GM19455 (cell line): ENCODE results near the gene CHCHD6.

Experiments
- ATAC-seq: cut with Tn5 transposase; IDR thresholded peaks from one replicate; pipeline ENCODE4 v1.9.1; 2021; ENCODE audit not compliant: unreplicated experiment

CHCHD6 gene

DNA sequence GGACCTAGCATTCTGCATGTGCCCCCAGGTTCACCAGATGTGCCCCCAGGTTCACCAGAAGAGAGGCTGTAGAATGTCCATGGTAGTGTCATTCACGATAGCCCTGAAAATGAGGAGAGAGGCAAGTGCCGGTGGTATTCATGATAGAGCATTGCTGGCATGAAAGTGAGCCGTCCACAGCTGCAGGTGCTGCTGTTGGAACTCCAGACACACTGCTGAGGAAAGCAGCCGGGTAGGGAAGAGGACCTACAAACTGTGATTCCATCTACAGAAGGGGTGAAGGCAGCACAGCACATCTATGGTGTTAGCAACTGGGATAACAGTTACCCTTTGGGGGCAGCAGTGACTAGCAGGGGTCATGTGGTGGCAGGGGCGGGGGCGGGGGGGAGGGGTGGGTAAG lies 153.9 kb downstream of the CHCHD6 start:
- no peak for ATAC-seq

DNA sequence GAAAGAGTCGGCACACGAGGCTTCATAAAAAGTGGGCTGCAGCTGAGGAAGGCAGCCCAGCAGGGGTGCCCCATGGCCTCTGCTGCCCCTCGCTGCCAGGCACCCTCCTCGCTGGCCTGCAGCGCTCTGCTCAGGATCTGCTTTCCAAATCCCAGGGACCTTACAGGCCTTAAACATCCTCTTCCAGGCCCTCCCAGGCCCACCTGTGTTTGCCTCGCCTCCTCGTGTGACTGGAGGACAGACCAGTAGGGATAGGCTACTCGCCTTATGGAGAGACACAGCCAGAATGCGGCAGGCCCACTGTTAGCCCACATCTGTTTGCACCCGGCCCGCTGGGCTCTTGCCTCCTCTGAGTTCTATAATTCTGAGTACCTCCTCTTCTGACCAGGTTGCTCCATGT lies 154.4 kb downstream of the CHCHD6 start:
- ATAC-seq, result no peak

DNA sequence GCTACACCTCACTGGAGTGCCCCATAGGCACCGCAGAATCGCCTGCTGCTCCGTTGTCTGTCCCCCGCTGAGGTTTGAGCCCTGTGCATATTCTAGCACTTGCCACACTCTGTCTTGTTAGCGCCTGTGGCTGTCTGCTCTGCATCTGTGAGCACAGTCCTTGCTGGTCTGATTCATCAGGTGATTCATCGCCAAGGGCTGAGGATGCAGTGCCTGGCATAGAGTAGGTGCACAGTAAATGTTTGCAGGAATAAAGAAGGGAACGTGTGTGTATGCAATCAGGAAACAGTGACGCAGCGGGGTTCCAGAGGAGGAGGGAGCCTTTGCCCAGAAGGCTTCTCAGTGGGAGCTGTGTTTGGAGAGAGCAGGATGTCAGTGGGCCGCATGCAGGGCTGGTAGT lies 154.8 kb downstream of the CHCHD6 start:
- no peak for ATAC-seq

DNA sequence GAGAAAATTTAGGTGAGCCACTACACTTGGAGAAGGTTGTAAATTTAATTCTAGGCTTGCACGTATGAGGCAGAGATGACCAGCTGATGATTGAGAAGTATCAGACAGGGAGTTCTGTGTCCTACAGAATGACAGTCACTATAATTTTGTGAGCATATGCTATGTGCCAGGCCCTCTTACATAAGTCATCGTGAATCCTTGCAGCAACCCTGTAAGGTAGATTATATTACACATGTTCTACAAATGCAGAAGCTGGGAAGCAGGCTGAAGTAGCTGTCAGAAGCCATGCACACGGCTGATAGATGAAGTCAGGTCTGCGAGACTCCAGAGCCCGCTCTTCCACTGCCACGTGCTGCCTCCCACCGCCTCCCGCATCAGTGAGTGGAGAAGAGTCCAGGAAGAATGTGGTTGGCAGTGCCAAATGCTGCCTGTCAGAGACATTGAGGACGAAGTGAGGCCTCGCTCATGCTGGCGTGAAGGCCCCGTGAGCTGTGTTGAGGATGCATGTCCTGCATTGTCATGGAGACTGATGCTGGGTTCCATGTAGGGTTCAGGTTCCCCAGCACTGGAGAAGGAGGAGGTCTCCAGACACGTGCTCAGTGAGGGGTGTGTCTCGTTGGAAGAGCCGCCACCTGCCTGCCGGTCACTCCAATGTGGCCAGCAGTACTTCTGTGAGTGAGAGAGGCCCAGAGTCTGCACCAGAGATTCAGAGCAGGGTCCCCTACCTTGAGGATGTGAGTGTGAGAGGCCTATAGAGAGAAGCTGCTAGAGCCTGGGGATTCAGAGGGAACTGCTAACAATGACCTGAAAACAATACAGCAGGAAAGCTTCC lies 155.6 kb downstream of the CHCHD6 start:
- no peak for ATAC-seq

DNA sequence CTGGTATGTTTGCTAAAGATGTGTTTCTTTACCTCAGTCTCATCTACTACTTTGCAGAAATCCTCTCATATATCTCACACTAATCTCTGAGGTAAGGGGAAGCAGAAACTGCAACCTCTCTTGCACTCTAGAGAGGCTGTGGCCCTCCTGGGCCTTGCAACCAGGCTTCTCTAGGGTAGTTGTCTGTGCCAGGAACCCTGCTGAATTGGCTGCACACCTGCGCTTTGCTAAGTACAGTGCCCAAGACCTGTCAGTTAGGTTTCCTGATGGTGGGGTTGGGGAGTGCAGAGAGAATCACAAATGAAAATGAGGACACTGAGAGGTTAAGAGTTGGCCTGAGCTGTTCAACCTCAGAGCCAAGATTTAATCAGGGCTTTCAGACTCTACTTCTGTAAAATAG lies 161.7 kb downstream of the CHCHD6 start:
- ATAC-seq, result no peak

DNA sequence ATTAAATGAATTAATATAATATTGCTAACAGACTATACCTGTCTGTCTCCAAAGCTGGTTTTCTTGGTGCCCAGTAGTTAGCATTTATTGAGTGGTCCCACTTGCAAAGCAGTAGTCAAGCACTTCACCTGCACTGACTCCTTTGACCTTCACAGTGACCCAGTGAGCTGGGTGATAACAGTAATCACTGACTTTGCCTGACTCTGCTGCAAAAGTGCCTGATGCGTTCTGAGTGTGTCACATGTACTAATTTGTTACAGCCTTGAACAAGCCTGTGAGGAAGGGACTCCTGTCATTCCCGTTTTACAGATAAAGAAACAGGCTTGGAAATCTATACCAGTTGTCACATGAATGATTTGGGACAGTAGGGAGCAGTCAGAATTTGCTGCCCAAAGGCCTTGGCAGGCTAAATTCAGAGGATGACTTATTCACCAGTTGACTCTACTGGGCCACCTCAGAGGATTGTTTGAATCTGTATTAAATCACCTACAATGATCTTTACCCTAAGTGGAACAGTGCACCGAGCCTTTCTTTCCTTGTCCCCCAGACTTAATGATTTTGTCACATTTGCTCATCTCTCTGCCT lies 162.2 kb downstream of the CHCHD6 start:
- no peak for ATAC-seq

DNA sequence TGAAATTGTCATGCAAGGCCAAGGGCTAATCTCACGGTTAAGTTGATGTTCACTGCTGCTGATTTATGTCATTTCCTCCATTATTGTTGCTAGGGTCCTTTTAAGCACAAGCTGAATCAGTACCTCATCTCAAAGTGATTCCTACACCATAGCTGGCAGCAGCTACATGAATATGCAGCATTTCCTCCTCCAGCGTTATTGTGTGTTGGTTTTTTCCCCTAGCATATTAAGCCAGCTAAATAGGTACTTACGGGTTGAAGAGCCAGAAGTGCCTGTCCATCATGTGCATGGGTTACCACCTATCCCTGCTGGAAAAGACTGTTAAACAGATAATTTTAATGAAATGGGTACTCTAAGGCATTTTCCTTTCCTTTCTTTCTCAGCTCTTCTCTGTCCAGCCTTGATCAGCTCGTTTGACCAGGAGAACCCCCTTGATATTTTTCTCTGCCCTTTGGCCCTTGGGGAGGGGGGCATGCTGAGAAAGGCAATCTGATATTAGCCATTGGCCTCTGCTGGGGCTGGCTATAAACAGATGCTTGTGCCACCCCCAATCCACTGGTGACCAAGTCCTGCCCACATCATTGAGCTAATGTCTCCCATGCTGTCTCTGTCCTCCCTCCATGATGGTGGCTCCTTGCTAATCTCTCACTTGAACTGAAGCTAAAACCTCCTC lies 163.3 kb downstream of the CHCHD6 start:
- no peak for ATAC-seq

DNA sequence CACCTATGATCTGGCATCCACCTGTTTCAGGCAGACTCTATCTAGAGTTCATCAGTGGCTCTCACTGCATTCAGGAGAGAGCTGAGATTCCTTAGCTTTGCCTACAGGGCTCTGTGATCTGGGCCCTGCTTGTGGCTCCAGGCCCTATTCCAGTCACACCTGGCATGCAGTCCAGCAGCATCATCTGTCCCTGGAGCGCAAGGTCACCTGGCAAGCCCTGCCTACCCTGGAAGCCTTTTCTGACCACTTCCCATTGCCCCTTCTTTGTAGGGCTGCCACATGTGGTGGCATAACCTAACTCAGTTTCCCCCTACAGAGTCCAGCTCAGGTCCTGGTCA lies 163.8 kb downstream of the CHCHD6 start:
- ATAC-seq, result no peak

DNA sequence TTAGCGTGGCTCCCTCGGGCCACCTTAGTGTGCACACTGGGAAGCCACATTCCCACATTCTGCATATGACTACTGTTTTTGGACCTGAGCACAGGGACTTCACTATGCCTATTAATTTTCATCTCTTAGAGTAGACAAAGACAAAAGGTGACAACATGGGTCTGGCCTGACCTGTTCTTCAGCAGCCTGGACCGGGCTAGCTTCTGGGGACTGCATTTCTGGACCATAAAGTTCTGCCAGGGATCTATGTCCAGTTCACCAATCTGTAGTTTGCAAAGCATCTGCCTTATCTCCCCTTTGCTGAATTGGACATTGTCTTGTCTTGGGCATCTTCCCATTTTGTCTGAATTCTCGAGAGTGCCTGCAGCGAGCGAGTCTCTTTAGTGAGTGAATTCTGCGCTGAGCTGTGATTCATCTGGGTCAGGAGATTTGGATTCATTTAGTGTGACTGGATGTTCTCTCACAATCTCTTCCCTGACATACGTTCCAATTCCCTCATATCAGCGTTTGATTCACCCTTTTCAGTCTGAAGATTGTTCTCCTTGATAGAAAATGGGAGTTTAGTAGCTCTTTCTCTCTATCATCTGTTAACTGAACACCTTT lies 166.7 kb downstream of the CHCHD6 start:
- no peak for ATAC-seq

DNA sequence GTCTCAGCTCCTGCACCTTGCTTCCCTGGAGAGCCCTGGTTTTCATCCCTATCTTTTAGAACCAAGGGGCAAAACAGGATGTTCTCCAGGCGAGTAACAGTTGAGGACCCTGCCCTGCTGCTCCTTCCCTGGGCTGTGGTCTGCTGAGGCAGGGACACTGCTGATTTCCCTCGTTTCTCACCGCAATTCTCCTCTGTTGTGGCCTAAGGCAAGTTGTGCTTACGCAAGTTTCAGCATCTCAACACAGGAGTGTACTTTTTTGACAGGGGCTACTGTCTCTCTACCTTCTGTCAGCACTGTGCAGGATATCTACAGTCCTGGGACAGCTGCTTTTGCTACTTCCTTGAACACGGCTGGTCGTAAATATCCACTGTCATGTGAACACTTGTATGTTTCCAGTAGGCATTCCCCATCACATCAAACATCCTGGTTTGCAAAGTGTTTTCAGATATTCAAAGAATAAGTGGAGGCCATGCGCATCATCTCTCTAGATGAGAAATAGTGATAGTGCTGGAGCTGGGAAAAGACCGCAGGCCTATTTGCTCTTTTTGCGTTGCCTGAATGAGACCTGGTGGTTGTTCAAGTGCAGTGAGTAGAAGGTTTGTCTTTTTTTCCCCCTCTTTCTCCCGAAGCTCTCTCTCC lies 168.8 kb downstream of the CHCHD6 start:
- no peak for ATAC-seq

DNA sequence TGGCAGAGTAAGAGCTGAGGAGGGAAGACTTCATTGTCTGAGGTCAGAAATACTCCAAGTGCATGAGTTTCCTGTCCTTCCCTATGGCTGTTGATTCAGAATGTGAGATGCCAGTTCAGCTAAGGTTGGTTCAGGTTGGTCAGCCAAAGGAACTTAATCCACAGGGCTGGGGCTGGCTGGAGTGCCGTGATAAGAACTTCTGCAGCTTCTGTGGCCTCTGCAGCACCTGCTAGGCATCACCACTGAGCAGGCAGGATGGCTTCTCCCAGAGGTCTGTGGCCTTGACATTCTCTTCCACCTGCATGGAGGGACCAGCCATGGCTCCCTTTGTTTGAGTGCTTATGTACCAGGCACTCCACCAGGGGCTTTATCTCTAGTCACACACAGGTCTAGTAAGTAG lies 169.4 kb downstream of the CHCHD6 start:
- no peak for ATAC-seq

DNA sequence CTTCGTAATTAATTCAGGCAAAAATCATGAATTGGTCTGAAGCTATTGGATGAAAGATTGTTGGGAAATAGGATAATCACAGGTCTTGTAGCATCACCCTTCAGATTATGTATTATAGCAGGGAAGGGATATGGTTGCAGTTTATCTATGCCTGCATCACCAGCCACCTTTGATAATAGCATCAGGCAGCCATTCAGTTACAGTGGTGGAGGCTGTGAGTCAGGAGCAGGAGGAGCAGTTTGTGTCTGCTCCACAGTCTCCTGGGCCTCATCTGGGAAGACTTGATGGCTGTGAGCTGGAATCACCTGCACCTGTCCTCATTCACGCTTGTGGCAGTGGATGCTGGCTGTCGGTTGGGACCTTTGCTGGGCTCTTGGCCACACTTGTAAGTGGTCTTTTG lies 174.6 kb downstream of the CHCHD6 start:
- no peak for ATAC-seq

DNA sequence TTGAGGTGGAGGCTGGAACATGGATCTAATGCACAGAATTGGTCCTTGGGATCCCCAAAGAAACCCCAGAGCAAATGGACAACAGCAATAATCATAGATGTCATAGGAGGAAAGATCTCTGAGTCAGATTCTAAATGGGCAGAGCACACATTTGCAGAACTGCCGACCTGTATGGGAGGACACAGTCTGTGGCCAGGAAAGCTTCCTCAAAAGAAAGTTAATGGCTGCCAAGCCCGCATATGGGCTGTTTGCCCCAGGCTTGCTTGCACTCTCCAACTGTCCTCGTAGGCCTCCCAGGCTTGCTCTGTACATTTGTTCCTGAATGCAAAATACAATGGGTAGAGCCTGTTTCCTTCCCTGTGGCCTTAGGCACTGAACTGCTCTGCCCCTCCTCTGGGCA lies 176.9 kb downstream of the CHCHD6 start:
- no peak for ATAC-seq

DNA sequence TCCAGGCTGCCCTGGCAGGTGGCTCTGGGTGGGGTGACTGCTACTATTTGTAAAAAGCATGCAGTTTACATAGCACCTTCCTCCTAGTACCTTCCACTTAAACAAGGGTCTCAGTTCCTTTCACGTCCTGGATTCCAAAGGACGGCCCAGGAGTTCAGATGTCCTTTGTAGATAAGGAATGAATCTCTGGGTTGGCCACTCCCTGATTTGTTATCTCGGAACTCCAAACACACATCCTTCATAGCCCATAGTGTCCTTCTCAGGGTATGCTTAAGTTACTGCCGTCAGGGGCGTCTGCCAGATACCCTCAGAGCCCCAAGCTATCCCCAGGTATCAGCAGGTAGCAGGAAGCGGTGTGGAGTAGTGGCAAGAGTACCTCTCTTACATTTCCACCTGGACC lies 177.8 kb downstream of the CHCHD6 start:
- ATAC-seq, result no peak

DNA sequence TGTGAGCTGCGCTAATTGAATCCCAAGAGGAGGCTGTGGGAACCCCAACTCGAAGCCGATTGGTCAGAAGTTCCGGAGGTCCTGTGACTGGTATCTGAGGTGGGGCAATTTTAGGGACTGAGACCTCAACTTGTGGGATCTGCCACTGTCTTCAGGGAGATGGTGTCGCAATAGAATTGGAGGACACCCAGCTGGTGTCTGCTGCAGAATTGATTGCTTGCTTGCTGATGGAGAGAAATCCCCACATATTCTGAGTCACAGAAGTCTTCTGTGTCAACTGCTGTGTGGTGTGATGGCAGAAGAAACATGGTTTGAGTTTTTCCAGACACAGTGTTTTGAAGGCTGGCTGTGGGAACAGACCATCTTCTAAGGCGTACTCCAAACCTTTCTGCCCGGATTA lies 179.2 kb downstream of the CHCHD6 start:
- ATAC-seq, result no peak

DNA sequence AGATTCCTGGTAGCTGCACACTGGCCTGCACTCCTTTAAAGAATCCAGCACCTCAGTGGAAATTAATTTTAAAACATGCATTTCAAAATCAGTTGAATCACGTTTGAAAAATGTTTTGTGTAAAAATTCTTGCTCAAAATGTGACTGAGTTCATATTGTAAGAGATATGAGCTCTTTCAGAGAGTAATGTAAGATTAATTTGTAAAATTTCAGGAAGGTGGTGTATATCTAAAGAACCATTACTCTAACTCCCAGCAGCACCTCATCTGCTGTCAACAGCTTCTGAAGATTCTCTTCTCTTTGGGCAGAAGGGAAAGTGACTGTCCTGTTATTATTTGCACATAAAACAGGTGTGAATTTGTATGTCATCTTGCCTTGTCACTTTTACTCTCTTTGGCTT lies 181.4 kb downstream of the CHCHD6 start:
- ATAC-seq, result no peak

DNA sequence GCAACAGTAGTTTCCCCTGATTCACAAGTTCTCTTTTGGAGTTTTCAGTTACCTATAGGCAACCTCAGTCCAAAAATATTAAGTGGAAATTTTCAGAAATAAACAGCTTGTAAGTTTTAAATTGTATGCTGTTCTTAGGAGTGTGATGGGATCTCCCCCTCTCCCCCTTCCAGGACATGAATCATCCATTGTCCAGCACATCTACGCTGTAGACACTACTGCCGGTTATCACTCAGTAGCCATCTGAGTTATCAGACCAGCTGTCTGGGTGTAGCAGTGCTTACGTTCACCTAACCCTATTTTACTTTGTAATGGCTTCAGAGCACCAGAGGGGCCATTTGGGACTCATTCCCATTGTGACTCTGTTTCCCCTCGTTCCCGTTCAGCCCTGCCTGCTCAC lies 182.2 kb downstream of the CHCHD6 start:
- no peak for ATAC-seq

DNA sequence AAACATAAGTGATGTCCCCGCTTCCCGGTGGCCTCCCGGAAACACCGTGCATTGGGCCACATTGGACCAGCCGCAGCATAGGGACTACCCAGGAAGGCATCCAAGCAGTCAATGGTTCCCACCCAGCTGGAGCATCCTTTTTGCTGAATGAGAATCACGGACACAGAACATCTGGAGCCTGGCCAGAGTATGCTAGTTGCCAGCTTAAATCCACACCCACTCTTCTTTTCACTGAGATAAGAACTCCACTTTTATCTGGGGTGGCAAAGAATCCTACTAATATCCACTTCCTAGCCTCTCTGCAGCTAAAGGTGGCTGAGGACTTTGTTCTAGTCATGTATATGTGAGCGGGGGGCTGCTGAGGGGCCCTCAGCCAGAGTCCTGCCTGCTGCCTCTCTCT lies 183.6 kb downstream of the CHCHD6 start:
- ATAC-seq, result no peak

DNA sequence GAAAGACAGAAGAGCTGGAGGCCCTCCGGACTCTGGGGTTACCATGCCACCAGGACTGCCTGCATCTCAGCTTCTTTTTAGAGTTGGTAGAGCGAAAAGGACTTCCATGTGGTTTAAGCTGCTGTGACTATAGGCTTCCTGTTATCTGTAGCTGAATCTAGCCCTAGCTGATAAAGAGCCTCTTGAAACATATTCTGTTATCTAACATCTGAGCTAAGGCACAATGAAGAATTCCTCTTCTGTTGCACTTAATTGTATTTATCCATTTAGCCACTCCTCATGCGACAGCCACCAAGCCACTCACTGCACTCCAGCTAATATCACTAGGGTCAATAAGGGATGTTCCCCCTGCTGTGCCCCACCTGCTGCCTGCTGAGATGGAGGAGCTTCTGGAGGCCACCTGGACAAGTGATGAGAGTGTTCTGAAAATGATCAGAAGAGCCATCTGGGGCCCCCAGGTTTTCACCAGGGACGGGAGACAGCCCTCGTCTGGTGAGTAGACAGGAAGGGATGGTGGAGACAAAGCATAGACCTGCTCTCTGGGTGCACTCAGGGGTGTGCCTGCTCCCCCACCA lies 184.2 kb downstream of the CHCHD6 start:
- ATAC-seq, result no peak

DNA sequence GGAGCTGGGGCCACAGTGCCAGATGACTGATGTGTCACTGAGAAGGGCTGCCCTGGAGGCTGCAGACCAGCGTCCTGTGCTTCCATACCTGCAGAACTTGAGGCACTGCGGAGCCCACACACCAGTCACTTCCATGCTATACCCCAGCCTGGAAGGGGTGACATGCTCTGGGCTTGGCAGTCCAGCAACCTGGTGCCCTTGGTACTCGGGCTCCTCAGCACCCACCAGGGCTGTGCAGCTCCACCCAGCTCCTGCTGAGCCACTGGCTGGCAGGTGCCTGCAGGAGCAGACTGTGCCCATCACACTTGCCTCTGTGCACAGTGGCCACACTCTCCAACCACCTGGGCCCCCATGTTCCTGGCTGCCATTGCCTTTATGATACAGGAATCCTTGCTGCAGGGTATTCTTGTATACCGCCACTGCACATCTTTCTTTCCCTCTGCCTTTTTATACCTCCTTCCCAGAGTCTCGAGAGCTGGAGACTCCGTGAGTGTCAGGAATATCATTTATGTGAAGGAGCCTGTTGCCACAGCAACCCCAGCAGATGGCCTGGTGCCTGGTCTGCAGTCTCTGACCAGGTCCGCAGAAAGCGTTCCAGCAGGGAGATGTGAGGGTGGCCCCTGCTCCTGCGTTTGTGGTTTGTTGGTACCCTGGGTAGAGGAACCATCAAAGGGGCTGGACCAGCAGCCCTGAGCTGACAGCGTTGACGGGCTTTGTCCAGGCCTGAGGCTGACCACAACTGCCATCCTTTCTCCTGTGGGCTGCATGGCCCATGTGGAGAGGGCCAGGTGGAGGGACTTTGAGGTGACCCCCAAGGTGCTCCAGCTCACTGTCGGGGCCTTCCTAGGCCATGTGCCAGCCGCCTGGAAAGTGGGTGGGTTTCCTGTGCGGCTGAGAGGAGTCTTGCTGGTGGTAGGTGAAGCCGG lies 185.5 kb downstream of the CHCHD6 start:
- ATAC-seq, result no peak
